Trophoblast cell (in vitro differentiated cells and primary cell): ENCODE data around the gene CHRNB2.

Experiments
- DNase-seq, 2 donors: peaks; one replicate each; pipeline ENCODE4 v3.0.0-alpha.2; 2016
- H2AFZ ChIP-seq: 2 replicates; pipeline ENCODE4 v1.6.1; 2013; ENCODE audit warnings: low read length, moderate library complexity, mild to moderate bottlenecking; ENCODE audit not compliant: insufficient read depth, poor library complexity
- H2AK5ac ChIP-seq: 2 replicates; pipeline ENCODE4 v1.6.1; 2013; ENCODE audit warnings: mild to moderate bottlenecking, low read length
- H2BK120ac ChIP-seq: 2 replicates; pipeline ENCODE4 v1.6.1; 2013; ENCODE audit warnings: low read length, mild to moderate bottlenecking, moderate library complexity; ENCODE audit not compliant: insufficient read depth, poor library complexity
- H2BK12ac ChIP-seq: 2 replicates; pipeline ENCODE4 v1.6.1; 2013; ENCODE audit warnings: mild to moderate bottlenecking, low read length, moderate library complexity
- H2BK5ac ChIP-seq: 2 replicates; pipeline ENCODE4 v1.6.1; 2013; ENCODE audit warnings: low read length, low read depth, moderate library complexity, mild to moderate bottlenecking; ENCODE audit not compliant: poor library complexity
- H3K14ac ChIP-seq: 2 replicates; pipeline ENCODE4 v1.6.1; 2013; ENCODE audit warnings: mild to moderate bottlenecking, low read length
- H3K18ac ChIP-seq: 2 replicates; pipeline ENCODE4 v1.6.1; 2013; ENCODE audit warnings: mild to moderate bottlenecking, low read length
- H3K23ac ChIP-seq: 2 replicates; pipeline ENCODE4 v1.6.1; 2013; ENCODE audit warnings: low read length
- H3K27ac ChIP-seq: 2 replicates; pipeline ENCODE4 v1.5.1; 2013; ENCODE audit warnings: low read depth, mild to moderate bottlenecking, inconsistent platforms, low read length, moderate library complexity
- H3K27me3 ChIP-seq: 2 replicates; pipeline ENCODE4 v1.6.1; 2013; ENCODE audit warnings: inconsistent platforms, mild to moderate bottlenecking, low read length, moderate library complexity; ENCODE audit not compliant: insufficient read depth
- H3K36me3 ChIP-seq, 2 experiments: 1 replicate in 1 of 2; 2 replicates in 1 of 2; pipeline ENCODE4 v1.6.1; 2013; ENCODE audit warnings: low read length in 2 of 2, mild to moderate bottlenecking in 2 of 2, moderate library complexity in 1 of 2; ENCODE audit not compliant: insufficient read depth in 2 of 2, control insufficient read depth in 1 of 2
- H3K4ac ChIP-seq: 2 replicates; pipeline ENCODE4 v1.6.1; 2013; ENCODE audit warnings: low read depth, mild to moderate bottlenecking, low read length, moderate library complexity
- H3K4me1 ChIP-seq, 2 experiments: 1 replicate in 1 of 2; 2 replicates in 1 of 2; pipeline ENCODE4 v1.6.1; 2013; ENCODE audit warnings: low read length in 2 of 2, mild to moderate bottlenecking in 2 of 2, moderate library complexity in 1 of 2; ENCODE audit not compliant: insufficient read depth in 2 of 2, control insufficient read depth in 1 of 2
- H3K4me2 ChIP-seq: 2 replicates; pipeline ENCODE4 v1.6.1; 2013; ENCODE audit warnings: inconsistent platforms, mild to moderate bottlenecking, low read length, moderate library complexity
- H3K4me3 ChIP-seq: 2 replicates; pipeline ENCODE4 v1.5.1; 2013; ENCODE audit warnings: mild to moderate bottlenecking, low read depth, low read length, inconsistent platforms
- H3K79me1 ChIP-seq: one replicate; pipeline ENCODE4 v1.6.1; 2013; ENCODE audit warnings: low read length
- H3K79me2 ChIP-seq: 2 replicates; pipeline ENCODE4 v1.6.1; 2013; ENCODE audit warnings: low read length, mild to moderate bottlenecking; ENCODE audit not compliant: control insufficient read depth, insufficient read depth, poor library complexity
- H3K9ac ChIP-seq: 2 replicates; pipeline ENCODE4 v1.6.1; 2013; ENCODE audit warnings: mild to moderate bottlenecking, low read length
- H3K9me3 ChIP-seq: 2 replicates; pipeline ENCODE4 v1.6.1; 2013; ENCODE audit warnings: low read depth, mild to moderate bottlenecking, control low read depth, inconsistent platforms, low read length; ENCODE audit not compliant: insufficient read depth
- H4K12ac ChIP-seq: 2 replicates; pipeline ENCODE4 v1.6.1; 2013; ENCODE audit warnings: low read depth, mild to moderate bottlenecking, low read length, moderate library complexity
- H4K8ac ChIP-seq: 2 replicates; pipeline ENCODE4 v1.6.1; 2013; ENCODE audit warnings: low read depth, mild to moderate bottlenecking, low read length, moderate library complexity
- H4K91ac ChIP-seq: one replicate; pipeline ENCODE4 v1.6.1; 2013; ENCODE audit warnings: low read depth, mild to moderate bottlenecking, low read length, moderate library complexity
- WGBS: extraction: QIAGEN DNeasy Blood & Tissue Kit; methylation state at CpG from one replicate; pipeline ENCODE4 v1.1.7; 2013; ENCODE audit warnings: missing lambda C conversion rate; ENCODE audit not compliant: insufficient read length, insufficient coverage; ENCODE audit errors: extremely low coverage; 5-methylcytosine and 5-hydroxymethylcytosine counted together

The CHRNB2 gene

DNA sequence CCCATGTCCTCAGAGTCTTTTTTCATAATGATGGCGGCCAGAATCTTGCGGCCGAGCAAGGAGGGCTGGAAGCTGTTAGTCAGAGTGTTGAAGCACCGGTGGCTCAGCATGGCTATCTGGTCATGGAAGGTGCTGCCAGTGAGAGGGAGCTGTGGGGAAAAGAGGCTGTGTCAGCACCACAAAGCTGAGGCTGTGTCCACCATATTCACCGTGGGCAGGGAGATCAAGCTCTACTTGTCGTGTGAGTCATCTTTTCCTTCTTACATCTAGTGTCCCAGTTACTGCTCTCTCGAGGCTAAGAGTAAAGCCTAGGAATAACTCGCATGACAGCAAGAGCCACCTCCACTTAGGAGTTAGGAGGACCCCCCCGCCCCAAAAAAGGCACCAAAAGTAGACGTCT, 22.2 kb downstream of the CHRNB2 start:
- Histone ChIP-seq H2AK5ac (no peak overlapping the region), H2BK120ac (no peak overlapping the region), H3K4me3 (no peak overlapping the region), H2BK5ac (no peak overlapping the region), H3K4me1 (no peaks in the 10 kb centered on the region), H3K27me3 (no peaks in the 10 kb centered on the region), H3K36me3 (peaks cover 53 to 76% of the 10 kb centered on the region in 2 experiments), H3K4me2 (no peak overlapping the region), H3K9me3 (no peaks in the 10 kb centered on the region), H4K91ac (no peak overlapping the region), H3K18ac (no peak overlapping the region), H4K12ac (no peak overlapping the region), H2BK12ac (no peak overlapping the region), H3K79me2 (no peaks in the 10 kb centered on the region), H4K8ac (no peak overlapping the region), H3K14ac (no peak overlapping the region), H3K27ac (no peak overlapping the region), H2AFZ (no peak overlapping the region), H3K23ac (no peak overlapping the region), H3K79me1 (no peaks in the 10 kb centered on the region), H3K9ac (no peak overlapping the region), H3K4ac (no peak overlapping the region)
- DNase-seq = no peak
- WGBS = no CpG with 5 or more reads among the region's 10 CpGs

DNA sequence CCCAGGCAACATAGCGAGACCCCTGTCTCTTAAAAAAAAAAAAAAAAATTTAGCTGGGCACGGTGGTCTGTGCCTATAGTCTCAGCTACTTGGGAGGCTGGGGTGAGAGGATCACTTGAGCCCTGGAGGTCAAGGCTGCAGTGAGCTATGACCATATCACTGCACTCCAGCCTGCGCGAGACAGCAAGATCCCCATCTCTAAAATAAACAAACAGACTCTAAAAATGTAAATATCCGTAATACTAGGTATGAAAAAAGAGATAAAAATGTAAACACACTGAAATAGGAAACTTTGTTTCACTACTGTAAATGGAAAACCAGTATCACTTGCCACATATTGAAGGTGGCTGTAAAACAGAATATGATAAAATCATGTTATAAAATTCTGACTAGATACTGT, 23.2 kb downstream of the CHRNB2 start:
- Histone ChIP-seq H3K18ac (no peak overlapping the region), H3K4me2 (no peak overlapping the region), H3K4me1 (no peaks in the 10 kb centered on the region), H4K91ac (no peak overlapping the region), H3K23ac (no peak overlapping the region), H3K4ac (no peak overlapping the region), H3K9ac (no peak overlapping the region), H2BK12ac (no peak overlapping the region), H3K27me3 (no peaks in the 10 kb centered on the region), H3K36me3 (peaks cover 53 to 73% of the 10 kb centered on the region in 2 experiments), H3K27ac (no peak overlapping the region), H3K4me3 (no peak overlapping the region), H3K14ac (no peak overlapping the region), H3K79me1 (no peaks in the 10 kb centered on the region), H4K8ac (no peak overlapping the region), H3K79me2 (no peaks in the 10 kb centered on the region), H2BK120ac (no peak overlapping the region), H2BK5ac (no peak overlapping the region), H4K12ac (no peak overlapping the region), H2AFZ (no peak overlapping the region), H3K9me3 (no peaks in the 10 kb centered on the region), H2AK5ac (no peak overlapping the region)
- WGBS = no CpG with 5 or more reads among the region's 5 CpGs
- DNase-seq = no peak

DNA sequence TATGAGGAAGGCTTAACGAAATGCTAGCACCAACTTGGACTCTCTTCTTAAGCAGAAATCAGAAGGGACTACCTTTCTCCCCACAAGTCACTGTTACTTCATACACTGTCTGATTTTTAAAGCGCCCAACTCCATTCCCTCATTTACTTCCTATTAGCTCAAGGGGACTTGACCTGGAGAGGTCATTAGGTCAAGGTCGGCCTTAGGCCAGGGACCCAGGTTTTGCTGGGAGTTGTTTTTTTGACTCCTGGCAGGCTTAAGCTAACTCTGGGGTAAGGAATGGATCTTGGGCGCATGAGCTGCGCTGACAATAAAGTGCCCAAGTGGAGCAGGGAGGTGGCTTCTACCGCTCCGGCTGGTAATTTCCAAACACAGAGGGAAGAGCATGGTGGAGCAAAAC, 23.6 kb downstream of the CHRNB2 start:
- Histone ChIP-seq H3K79me1 (no peaks in the 10 kb centered on the region), H2AK5ac (no peak overlapping the region)
- no peak for DNase-seq

DNA sequence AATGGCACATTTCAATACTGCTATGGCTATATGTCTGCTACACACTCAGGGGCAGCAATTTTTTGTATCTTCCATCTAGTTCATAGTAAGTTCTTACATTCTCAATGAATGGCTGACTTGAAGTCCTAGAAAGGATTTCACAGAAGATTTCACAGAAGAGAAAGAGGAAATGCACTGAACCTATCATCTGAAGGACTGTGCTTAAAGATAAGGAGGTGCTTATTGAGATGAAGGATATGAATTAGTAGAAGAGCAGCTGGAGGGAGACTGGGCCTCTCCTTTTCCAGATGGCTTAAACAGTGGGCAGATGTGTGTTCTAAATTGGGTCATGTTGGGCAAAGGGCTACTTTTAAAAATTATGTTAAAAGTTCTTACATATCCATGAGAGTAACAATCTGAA, 25.8 kb downstream of the CHRNB2 start:
- no peaks in the 10 kb centered on the region for H3K9me3 ChIP-seq
- H3K18ac ChIP-seq = no peak overlapping the region
- no peak overlapping the region for H4K8ac ChIP-seq
- no peaks in the 10 kb centered on the region for H3K27me3 ChIP-seq
- H3K79me1 ChIP-seq = no peaks in the 10 kb centered on the region
- peaks cover 54 to 76% of the 10 kb centered on the region in 2 experiments for H3K36me3 ChIP-seq
- no peak for DNase-seq
- no peaks in the 10 kb centered on the region for H3K79me2 ChIP-seq
- no peak overlapping the region for H2AK5ac ChIP-seq
- H4K12ac ChIP-seq = no peak overlapping the region
- H3K27ac ChIP-seq = no peak overlapping the region
- no peak overlapping the region for H3K4me3 ChIP-seq
- H3K4me1 ChIP-seq = no peaks in the 10 kb centered on the region
- no peak overlapping the region for H3K9ac ChIP-seq
- H2BK12ac ChIP-seq = no peak overlapping the region
- no peak overlapping the region for H2BK5ac ChIP-seq
- H3K4me2 ChIP-seq = no peak overlapping the region
- no peak overlapping the region for H2AFZ ChIP-seq
- no peak overlapping the region for H2BK120ac ChIP-seq
- no peak overlapping the region for H3K23ac ChIP-seq
- no peak overlapping the region for H3K4ac ChIP-seq
- H4K91ac ChIP-seq = no peak overlapping the region
- H3K14ac ChIP-seq = no peak overlapping the region

More for the DNA sequence above, 23.6 kb downstream of the CHRNB2 start:
- Histone ChIP-seq H3K27me3 (no peaks in the 10 kb centered on the region), H3K4me2 (no peak overlapping the region), H3K23ac (no peak overlapping the region), H3K9ac (no peak overlapping the region), H3K79me2 (no peaks in the 10 kb centered on the region), H4K12ac (no peak overlapping the region), H2BK5ac (no peak overlapping the region), H2AFZ (no peak overlapping the region), H2BK120ac (no peak overlapping the region), H4K91ac (no peak overlapping the region), H3K4me1 (no peaks in the 10 kb centered on the region), H3K14ac (no peak overlapping the region), H3K18ac (no peak overlapping the region), H2BK12ac (no peak overlapping the region), H3K9me3 (no peaks in the 10 kb centered on the region), H3K4ac (no peak overlapping the region), H3K4me3 (no peak overlapping the region), H4K8ac (no peak overlapping the region), H3K27ac (no peak overlapping the region), H3K36me3 (peaks cover 53 to 71% of the 10 kb centered on the region in 2 experiments)
- no CpG with 5 or more reads among the region's 7 CpGs for WGBS
